Body of pancreas (tissue), 4 donors: Measurements from ENCODE around the gene DYRK1A.

Experiments used
- CTCF ChIP-seq, 7 experiments: fragments of 450-650 bp in 4 of 7; fragments of 200-600 bp in 3 of 7; sonication (generic) in 3 of 7; IDR thresholded peaks; one replicate each; pipeline ENCODE4 v1.5.1; 2016 to 2019; ENCODE audit warnings: antibody characterized with exemption in 7 of 7
- POLR2A ChIP-seq, 3 donors: fragments of 450-650 bp; IDR thresholded peaks; one replicate each; pipeline ENCODE4 v1.6.1; 2016; ENCODE audit warnings: antibody characterized with exemption in 3 of 3, mild to moderate bottlenecking in 2 of 3

GRCh38 chr21:37449302-37449937 is 82.8 kb downstream of the DYRK1A start:
- TF ChIP-seq CTCF (IDR thresholded peaks at IDR 0.05) (no peak), POLR2A (IDR thresholded peaks at IDR 0.05) (no peak)
